ENCODE data around the gene SH3RF3.

SH3RF3 gene

GRCh38 chr2:109391243-109391642, 262.2 kb downstream of the SH3RF3 start:
- no peak for TF ChIP-seq GATA1 (IDR thresholded peaks at IDR 0.05; ENCODE audit: low read depth, low read length)
- TF ChIP-seq POLR2A (IDR thresholded peaks at IDR 0.05; ENCODE audit: low read length), result no peak
- no peak for DNase-seq

GRCh38 chr2:109392140-109392539, 263.1 kb downstream of the SH3RF3 start:
- DNase-seq, result no peak
- TF ChIP-seq POLR2A (IDR thresholded peaks at IDR 0.05; ENCODE audit: low read length) (no peak), GATA1 (IDR thresholded peaks at IDR 0.05; ENCODE audit: low read depth, low read length) (no peak)

GRCh38 chr2:109392816-109393661, 264.0 kb downstream of the SH3RF3 start:
- TF ChIP-seq POLR2A (IDR thresholded peaks at IDR 0.05; ENCODE audit: low read length) (no peak), GATA1 (IDR thresholded peaks at IDR 0.05; ENCODE audit: low read depth, low read length) (no peak)
- no peak for DNase-seq

DNA sequence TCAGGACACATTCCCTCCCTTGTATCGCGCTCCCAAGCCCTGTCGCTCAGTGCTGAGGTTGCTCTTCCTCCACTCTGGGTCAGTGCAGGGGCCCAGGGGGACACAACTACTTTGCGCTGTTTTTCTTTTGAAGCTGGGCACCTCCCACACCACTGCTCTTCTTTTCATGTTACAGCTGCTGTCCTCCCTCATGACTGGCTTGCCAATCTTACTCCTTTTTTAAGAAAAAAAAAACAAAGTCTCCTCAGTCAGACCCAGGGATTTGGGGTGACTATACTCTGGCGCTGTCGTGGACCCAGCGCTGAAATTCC, 264.6 kb downstream of the SH3RF3 start:
- no peak for DNase-seq
- TF ChIP-seq GATA1 (IDR thresholded peaks at IDR 0.05; ENCODE audit: low read depth, low read length), result no peak
- TF ChIP-seq POLR2A (IDR thresholded peaks at IDR 0.05; ENCODE audit: low read length), result no peak

DNA sequence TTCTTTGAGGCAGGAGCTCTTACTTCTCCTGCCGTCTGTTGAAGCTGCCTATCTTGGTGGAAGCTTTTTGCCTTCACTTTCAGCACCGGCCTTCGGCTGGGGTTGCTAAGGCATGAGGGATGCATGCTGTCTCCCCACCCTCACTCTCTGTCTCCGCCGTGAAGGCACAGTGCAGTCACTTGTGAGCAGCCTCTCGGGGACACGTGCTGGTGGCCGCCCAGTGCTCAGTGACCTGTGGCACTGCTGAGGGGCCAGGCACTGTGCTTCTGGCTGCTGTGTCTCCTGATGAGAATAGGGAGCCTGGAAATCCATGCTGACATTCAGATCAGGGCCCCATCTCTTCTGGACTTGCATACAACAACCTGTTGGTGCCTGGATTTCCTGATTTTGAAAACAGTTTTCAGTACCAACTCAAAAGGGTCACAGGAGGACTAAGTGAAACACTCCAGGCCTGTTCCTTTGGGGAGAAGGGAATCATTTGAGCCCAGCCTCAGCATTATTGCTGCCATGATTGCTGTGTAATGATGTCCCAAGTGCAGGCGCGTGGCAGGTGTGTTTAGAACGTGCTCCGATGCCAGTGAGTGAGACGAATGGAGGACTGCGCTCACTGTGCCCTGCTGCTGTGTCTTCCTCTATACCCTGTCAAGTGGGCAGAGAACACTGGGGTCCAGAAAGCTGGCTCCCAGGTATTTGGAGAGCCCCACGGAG, 266.6 kb downstream of the SH3RF3 start:
- no peak for DNase-seq
- TF ChIP-seq GATA1 (IDR thresholded peaks at IDR 0.05; ENCODE audit: low read depth, low read length), result no peak
- no peak for TF ChIP-seq POLR2A (IDR thresholded peaks at IDR 0.05; ENCODE audit: low read length)

DNA sequence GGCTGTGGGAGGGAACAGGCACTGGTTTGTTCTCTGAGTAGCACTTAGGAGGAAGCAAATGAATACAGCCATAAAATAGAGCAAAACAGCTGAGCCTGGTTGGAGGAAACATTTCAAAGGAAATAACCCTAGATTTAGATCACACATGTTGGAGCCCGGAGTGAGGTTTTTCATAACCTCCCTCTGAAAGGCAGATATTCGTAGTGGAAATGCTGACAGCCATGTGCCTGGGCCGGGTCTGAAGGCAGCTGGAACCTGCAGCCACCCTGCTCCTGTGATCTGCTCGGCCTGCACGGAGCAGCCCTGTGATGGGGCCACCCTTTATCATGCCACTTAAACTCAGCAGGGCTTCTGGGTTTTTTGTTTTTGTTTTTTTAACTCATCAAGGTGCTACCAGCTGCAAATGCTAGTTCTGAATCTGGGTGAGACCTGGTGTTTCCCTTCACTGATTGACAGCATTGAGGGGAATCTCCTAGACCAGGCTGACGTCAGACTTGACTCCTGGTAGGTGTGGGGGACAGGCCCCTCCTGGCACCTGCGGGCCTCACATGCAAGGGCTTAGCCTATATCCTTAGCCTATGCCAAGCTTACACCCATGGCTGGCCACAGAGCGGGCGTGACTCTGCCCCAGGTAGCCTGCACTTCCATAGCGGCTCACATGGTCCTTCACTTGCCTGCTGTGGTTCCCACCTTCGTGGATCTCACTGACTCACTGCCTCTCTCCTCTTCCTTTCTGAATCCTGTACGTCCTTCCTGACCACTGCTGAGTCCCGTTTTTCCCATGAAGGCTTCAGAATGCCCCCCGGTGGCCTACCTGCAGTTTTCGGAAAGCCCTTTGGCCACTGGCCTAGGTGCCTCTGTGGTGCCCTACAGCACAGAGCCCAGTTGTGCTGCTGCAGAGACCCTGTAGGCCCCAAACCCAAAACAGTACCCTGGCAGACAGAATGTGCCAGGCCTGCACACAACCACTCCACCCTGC, 267.5 kb downstream of the SH3RF3 start:
- DNase-seq, result no peak
- TF ChIP-seq POLR2A (IDR thresholded peaks at IDR 0.05; ENCODE audit: low read length) (no peak), GATA1 (IDR thresholded peaks at IDR 0.05; ENCODE audit: low read depth, low read length) (no peak)

GRCh38 chr2:109397893-109398292, 268.9 kb downstream of the SH3RF3 start:
- no peak for DNase-seq
- TF ChIP-seq POLR2A (IDR thresholded peaks at IDR 0.05; ENCODE audit: low read length), result no peak

DNA sequence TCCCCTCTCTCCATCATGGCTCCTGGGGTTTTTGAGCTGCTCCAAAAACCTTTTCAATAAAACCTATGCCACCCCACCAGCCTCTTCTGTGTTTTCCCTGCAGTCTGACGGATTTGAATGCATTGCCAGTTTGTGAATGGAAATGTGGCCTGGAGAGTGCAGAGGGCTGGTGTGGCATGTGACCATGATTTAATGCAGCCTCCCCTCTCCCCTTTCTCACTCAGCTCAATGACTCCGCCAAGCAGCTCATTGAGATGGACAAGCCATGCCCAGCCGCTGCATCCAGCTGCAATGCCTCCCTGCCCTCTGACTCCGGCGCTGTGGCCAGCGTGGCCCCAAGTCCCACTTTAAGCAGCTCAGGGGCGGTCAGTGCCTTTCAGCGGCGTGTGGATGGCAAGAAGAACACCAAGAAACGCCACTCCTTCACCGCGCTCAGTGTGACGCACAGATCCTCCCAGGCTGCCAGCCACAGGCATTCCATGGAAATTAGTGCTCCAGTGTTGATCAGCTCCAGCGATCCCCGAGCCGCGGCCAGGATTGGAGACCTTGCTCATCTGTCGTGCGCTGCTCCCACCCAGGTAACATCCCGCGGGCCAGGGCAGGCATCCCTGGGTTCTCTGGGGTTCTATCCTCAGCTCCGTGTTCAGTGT, 269.5 kb downstream of the SH3RF3 start:
- TF ChIP-seq POLR2A (IDR thresholded peaks at IDR 0.05; ENCODE audit: low read length) (no peak), GATA1 (IDR thresholded peaks at IDR 0.05; ENCODE audit: low read depth, low read length) (no peak)
- DNase-seq, result no peak

- no peak for DNase-seq
- TF ChIP-seq GATA1 (IDR thresholded peaks at IDR 0.05; ENCODE audit: low read depth, low read length) (no peak), POLR2A (IDR thresholded peaks at IDR 0.05; ENCODE audit: low read length) (no peak)
Measured at GRCh38 chr2:109399066-109399465, 270.1 kb downstream of the SH3RF3 start.

GRCh38 chr2:109400102-109400501, 271.1 kb downstream of the SH3RF3 start:
- no peak for TF ChIP-seq GATA1 (IDR thresholded peaks at IDR 0.05; ENCODE audit: low read depth, low read length)
- no peak for TF ChIP-seq POLR2A (IDR thresholded peaks at IDR 0.05; ENCODE audit: low read length)
- DNase-seq, result no peak

DNA sequence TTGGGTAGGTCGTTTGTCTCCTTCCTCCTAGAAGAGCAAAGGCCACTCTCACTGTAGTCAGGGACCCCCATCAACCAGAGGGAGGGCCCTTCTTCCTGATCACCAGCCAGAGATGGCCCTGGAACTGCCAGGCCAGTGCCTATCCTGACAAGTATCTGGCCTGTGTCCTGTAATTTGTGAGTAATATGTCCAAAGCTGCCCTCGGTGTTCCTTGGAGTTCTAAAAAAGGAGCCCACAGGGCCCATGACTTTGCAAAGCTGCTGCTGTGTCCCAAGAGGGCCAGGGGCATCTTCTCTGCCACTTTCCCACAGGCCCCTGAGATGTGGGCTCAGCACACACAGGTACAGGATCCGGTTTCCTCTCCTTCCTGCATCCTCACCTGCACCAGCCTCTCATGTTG, 272.4 kb downstream of the SH3RF3 start:
- no peak for DNase-seq
- no peak for TF ChIP-seq GATA1 (IDR thresholded peaks at IDR 0.05; ENCODE audit: low read depth, low read length)
- TF ChIP-seq POLR2A (IDR thresholded peaks at IDR 0.05; ENCODE audit: low read length), result no peak

DNA sequence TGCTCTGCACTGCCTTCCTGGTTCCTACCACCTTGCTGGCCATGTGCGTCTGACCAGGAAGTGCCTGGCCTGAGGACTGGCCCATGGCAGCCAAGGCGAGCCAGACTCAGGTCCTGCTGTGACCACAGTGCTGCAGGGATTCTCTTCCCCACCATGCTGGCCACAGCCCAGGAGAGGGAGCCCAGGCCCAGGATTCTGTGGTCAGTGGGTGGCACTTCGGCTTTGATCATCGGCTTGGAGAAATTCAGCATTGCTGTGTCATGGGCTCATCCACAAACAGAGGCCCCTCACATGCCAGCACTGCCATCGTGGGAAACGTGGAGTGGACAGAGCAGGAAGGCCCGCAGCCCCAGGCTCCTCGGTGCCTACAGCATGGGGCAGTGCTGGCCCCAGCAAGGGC, 273.2 kb downstream of the SH3RF3 start:
- TF ChIP-seq POLR2A (IDR thresholded peaks at IDR 0.05; ENCODE audit: low read length), result no peak
- no peak for TF ChIP-seq GATA1 (IDR thresholded peaks at IDR 0.05; ENCODE audit: low read depth, low read length)
- DNase-seq, result no peak

DNA sequence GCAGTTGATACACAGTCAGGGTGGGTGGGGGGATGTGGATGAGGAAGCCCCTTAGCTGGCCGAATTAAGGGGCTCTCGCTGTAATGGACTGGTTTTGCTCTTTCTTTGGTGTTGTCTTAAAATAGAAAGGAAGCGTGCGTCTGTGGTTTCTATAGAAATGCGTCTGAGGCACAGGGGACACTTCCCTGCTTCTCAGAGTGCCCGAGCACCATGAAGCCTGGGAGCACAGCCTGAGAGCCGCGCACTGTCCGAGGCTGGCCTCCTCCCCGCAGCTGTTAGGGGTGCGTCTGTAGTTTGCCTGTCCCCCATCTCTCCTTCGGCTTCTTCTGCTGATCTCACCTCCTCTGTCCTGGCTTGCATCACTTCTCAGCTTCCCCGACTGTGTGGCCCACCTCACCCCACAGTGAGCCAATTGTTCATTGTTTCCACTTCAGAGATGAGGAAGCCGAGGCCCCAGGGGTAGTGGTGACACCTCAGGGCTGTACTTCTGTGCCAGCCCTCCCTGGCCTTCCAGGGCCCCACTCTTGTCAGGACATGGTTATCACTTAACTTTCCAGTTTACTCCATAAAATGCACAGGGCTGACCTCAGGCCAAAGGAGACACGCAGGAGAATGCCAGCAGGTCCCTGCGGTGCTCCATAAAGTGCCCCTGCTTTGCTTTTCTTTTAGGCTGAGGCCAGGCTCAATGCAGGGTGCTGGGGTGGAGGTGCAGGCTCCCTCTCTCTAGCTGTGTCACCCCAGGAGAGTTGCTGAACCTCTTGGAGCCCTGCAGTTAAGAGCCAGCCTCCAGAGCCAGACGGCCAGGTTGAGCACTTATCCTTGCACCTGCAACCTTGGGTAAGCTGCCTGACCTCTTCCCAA, 274.2 kb downstream of the SH3RF3 start:
- no peak for DNase-seq
- TF ChIP-seq GATA1 (IDR thresholded peaks at IDR 0.05; ENCODE audit: low read depth, low read length) (no peak), POLR2A (IDR thresholded peaks at IDR 0.05; ENCODE audit: low read length) (no peak)
